Measurements from ENCODE around the gene SND1.

- TF ChIP-seq RAD21 (IDR thresholded peaks at IDR 0.05): no peak
- TF ChIP-seq TAF1 (conservative IDR thresholded peaks at IDR 0.05): no peak
- TF ChIP-seq CTCF (IDR thresholded peaks at IDR 0.05; ENCODE audit: low read depth, low read length, missing input control): no peak
- no peak for TF ChIP-seq GABPA (IDR thresholded peaks at IDR 0.05 in 1 of 2, conservative IDR thresholded peaks at IDR 0.05 in 1 of 2)
- no peak for TF ChIP-seq ATF3 (IDR thresholded peaks at IDR 0.05)
- TF ChIP-seq HNF4G (IDR thresholded peaks at IDR 0.05): no peak
- TF ChIP-seq RXRA (IDR thresholded peaks at IDR 0.05): no peak
- no peak for TF ChIP-seq FOXA2 (IDR thresholded peaks at IDR 0.05)
- TF ChIP-seq REST (IDR thresholded peaks at IDR 0.05): no peak
- TF ChIP-seq YY1 (IDR thresholded peaks at IDR 0.05): no peak
Measured at GRCh38 chr7:127690806-127691205, 38.8 kb downstream of the SND1 start.

All from liver (tissue), 3 donors.